ENCODE data around the gene XAB2.
"Not testable (repeated sequence)": the region's sequence is repeated elsewhere in the genome, so short reads cannot be mapped to it uniquely, and the experiment has no call there.

The XAB2 gene

DNA sequence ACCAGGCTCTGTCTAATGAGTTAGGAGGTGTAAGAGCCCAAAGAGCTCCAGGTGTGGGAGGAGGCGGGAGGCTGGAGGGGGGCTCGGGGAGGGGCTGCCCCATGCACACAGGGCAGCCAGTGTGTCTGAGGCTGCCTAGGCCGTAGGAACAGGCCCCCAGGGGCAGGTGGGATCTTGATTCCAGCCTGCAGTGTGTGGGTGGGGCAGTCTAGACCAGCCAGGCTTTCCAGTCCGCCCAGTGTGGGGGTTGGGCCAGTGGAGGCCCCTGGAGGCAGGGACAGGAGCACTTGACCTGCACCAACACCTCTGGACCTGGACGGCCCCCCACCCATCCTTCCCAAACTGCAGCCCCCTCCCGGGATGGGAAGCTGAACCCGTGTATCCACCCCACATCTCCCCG is 39.1 kb downstream of the XAB2 start:
- FAIRE-seq: no peak
- DNase-seq (ENCODE audit: insufficient read length, low spot score): no peak

DNA sequence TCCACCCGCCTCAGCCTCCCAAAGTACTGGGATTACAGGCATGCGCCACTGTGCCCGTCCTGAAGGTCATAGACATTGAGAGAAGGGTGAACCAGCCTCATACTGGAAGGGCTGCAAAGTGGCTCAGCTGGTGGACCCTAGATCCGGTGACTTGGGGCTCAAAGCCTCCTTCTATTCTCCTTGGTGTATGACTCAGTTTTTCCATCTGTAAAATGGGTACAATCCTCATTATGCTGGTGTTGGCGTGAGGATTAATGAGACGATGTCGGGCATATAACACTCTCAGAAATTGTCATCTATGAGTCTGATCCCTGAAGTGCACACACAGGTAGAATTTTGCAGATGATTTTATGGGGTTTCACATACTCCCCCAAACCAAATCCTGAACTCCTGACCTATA is 39.5 kb downstream of the XAB2 start:
- DNase-seq (ENCODE audit: insufficient read length, low spot score): no peak
- FAIRE-seq: peak; percentile 28

DNA sequence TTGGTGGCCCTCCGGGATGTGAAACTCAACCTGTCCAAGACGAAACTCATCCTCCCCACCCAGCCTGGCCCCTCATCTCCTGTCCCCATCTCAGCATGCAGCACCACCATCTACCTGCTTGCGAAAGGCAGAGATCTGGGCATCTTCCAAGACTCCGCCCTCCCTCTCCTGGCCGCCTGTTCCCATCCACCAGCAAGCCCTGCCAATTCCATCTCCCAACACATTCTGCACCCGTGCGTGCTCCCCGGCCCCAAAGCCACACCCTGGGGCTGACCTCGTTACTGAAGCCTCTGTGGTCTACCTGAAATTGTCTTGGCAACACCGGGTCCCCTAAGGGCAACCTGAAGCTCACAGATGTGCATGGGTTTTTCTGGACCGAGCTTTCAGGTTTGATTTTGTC is 46.9 kb downstream of the XAB2 start:
- no peak for FAIRE-seq
- DNase-seq (ENCODE audit: insufficient read length, low spot score): no peak

DNA sequence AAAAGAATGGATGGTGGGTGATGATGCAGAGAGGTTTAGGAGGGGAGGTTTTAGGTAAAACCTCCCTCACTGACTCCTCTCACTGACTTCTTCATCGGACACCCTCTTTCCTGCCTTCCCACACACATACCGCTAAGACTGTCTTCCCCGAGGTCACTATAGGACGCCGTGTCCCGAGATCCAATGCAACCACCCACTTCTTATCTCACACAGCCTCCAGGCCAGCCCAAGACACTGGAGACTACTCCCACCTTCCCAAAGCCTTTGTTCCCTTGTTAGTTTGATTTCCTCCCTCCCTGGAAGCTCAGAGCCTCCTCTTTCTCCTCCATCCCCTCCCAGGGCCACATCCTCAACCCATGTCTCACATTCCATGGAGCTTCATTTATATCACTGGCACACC is 50.2 kb downstream of the XAB2 start:
- no peak for DNase-seq (ENCODE audit: insufficient read length, low spot score)
- no peak for FAIRE-seq

DNA sequence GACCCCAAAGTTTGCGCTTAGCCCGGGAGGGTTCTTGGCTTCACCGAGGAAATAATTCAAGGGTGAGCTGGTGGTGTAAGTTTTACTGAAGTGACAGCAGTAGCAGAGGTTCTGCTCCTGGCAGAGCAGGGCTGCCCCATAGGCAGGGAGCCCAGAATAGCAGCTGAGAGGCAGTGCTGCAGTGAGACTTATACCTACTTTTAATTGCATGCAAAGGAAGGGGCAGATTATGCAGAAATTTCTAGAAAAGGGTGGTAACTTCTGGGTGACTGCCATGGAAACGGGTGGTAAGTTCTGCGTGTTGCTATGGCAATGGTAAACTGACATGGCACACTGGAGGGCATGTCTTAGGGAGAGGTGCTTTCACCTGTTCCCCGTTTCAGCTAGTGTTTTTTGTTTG is 51.2 kb downstream of the XAB2 start:
- no peak for FAIRE-seq
- DNase-seq (ENCODE audit: insufficient read length, low spot score): no peak

DNA sequence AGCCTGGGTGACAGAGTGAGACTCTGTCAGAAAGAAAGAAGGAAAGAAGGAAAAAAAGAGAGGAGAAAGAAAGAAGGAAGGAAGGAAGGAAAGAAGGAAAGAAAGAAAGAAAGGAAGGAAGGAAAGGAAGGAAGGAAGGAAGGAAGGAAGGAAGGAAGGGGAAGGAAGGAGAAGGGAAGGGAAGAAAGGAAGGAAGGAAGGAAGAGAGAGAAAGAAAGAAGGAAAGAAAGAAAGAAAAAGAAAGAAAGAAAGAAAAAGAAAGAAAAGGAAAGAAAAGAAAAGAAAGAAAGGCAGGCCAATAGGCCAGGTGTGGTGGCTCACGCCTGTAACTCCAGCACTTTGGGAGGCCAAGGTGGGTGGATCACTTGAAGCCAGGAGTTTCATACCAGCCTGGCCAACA is 51.9 kb downstream of the XAB2 start:
- not testable (repeated sequence) for DNase-seq (ENCODE audit: insufficient read length, low spot score); FAIRE-seq

DNA sequence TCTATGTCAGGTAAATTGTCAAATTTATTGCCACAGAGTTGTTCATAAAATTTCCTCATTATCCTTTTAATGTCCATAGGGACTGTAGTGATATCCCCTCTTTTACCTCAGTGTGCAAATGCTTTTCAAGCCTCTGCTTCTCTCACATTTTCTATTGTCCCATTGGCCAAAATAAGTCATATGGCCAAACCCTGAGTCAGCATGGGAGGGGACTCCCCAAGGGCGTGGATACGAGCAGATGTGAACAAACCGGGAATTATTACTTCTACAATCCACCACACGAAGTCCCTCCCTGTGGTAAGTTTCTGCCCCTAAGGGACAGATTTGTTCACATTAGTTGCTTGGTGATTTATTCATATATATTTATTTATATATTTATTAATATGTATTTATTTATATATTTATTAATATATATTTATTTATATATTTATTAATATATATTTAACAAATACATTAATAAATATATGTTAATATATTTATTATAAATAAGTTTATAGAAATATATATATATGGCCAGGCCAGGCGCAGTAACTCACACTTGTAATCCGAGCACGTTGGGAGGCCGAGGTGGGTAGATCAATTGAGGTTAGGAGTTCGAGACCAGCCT is 53.8 kb downstream of the XAB2 start:
- FAIRE-seq (no peak), DNase-seq (ENCODE audit: insufficient read length, low spot score) (no peak)

DNA sequence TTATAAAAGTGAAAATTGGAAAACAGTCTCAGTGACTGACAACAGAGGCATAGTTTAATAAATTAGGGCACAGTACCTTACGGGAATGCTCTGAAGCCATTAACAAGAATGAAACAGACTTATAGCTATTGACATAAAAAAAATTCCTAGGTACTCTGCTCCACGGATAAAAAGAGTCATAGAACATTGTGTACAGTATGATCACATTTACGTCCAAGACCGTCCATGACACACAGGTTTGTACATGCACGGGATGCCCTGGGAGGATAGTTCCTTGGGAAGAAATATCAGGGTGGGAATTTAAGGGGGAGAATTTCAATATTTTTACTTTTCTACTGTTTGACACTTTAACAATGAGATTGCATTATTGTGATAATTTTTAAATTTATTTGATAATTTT is 58.6 kb downstream of the XAB2 start:
- DNase-seq (ENCODE audit: insufficient read length, low spot score) (no peak), FAIRE-seq (no peak)
